HL-60 (cell line): ENCODE results near the gene ITGA4.

ENCODE experiments used
- GABPA ChIP-seq: IDR thresholded peaks from 2 replicates; pipeline ENCODE4 v1.6.1; 2012; ENCODE audit warnings: low read depth
- POLR2AphosphoS5 ChIP-seq: IDR thresholded peaks from 2 replicates; pipeline ENCODE4 v1.6.1; 2012; ENCODE audit warnings: low read depth
- REST ChIP-seq: IDR thresholded peaks from 2 replicates; pipeline ENCODE4 v1.6.1; 2012; ENCODE audit warnings: low read depth; ENCODE audit not compliant: insufficient replicate concordance
- SPI1 ChIP-seq: IDR thresholded peaks from 2 replicates; pipeline ENCODE4 v1.6.1; 2012; ENCODE audit warnings: low read depth, mild to moderate bottlenecking, borderline replicate concordance
- TF ChIP-seq, protein P1 (sequence below): IDR thresholded peaks from one replicate; pipeline ENCODE4 v1.5.1; 2011; ENCODE audit warnings: low read length, control low read depth, inconsistent platforms; ENCODE audit not compliant: insufficient read depth

GRCh38 chr2:181484851-181485637 is 27.9 kb downstream of the ITGA4 start:
- TF ChIP-seq REST (no peak), POLR2AphosphoS5 (no peak), GABPA (no peak), SPI1 (no peak)
- TF ChIP-seq, protein P1, sequence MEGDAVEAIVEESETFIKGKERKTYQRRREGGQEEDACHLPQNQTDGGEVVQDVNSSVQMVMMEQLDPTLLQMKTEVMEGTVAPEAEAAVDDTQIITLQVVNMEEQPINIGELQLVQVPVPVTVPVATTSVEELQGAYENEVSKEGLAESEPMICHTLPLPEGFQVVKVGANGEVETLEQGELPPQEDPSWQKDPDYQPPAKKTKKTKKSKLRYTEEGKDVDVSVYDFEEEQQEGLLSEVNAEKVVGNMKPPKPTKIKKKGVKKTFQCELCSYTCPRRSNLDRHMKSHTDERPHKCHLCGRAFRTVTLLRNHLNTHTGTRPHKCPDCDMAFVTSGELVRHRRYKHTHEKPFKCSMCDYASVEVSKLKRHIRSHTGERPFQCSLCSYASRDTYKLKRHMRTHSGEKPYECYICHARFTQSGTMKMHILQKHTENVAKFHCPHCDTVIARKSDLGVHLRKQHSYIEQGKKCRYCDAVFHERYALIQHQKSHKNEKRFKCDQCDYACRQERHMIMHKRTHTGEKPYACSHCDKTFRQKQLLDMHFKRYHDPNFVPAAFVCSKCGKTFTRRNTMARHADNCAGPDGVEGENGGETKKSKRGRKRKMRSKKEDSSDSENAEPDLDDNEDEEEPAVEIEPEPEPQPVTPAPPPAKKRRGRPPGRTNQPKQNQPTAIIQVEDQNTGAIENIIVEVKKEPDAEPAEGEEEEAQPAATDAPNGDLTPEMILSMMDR = no peak
